RWPE1 (cell line): Measurements from ENCODE around the gene DCP2.
"Not testable (repeated sequence)": the region's sequence is repeated elsewhere in the genome, so short reads cannot be mapped to it uniquely, and the experiment has no call there.

ENCODE experiments used
- CTCF ChIA-PET: fragments of 350-600 bp; sonication (Branson Sonifier 250); formaldehyde crosslinking; extraction: SDS; loops from one replicate; lab custom pipeline; 2021; lab: Yijun Ruan, JAX
- POLR2A ChIA-PET: fragments of 400-600 bp; formaldehyde crosslinking; extraction: SDS; loops from one replicate; lab custom pipeline; 2020; ENCODE audit warnings: antibody characterized with exemption; ENCODE audit not compliant: low non-redundant PET; lab: Yijun Ruan, JAX
- DNase-seq: peaks from one replicate; pipeline ENCODE4 v3.0.0; 2012; ENCODE audit warnings: low spot score
- H3K27ac ChIP-seq: fragments of 450-650 bp; 2 replicates; pipeline ENCODE4 v1.5.1; 2017
- CTCF ChIP-seq: fragments of 450-650 bp; conservative IDR thresholded peaks from 2 replicates; pipeline ENCODE4 v1.5.1; 2017; ENCODE audit warnings: low read depth, mild to moderate bottlenecking

DCP2 gene

GRCh38 chr5:112956606-112957005 lies 20.0 kb upstream of the DCP2 start:
- CTCF ChIA-PET: no interaction called here
- POLR2A ChIA-PET: no interaction called here
- TF ChIP-seq CTCF: no peak
- no peak overlapping the region for H3K27ac ChIP-seq
- no peak for DNase-seq

GRCh38 chr5:112957036-112957808 lies 19.4 kb upstream of the DCP2 start:
- POLR2A ChIA-PET: no interaction called here
- no peak for DNase-seq
- TF ChIP-seq CTCF: no peak
- no peak overlapping the region for H3K27ac ChIP-seq
- CTCF ChIA-PET: no interaction called here

- DNase-seq: peak; percentile 97
- POLR2A ChIA-PET: no interaction called here
Observed at GRCh38 chr5:112958093-112959088, 18.2 kb upstream of the DCP2 start.

GRCh38 chr5:112959872-112960271 lies 16.7 kb upstream of the DCP2 start:
- peak overlapping the region; percentile 16; the same call in 1 of the 2 replicates for H3K27ac ChIP-seq
- POLR2A ChIA-PET: not testable (repeated sequence)
- peak; percentile 78 for DNase-seq
- CTCF ChIA-PET: interaction anchor here (0.6 kb wide), 1 partner anchor 854 kb away, joined by 3 read pairs; no protein-coding TSS in a partner anchor

More at GRCh38 chr5:112958093-112959088, 18.2 kb upstream of the DCP2 start:
- no peak for TF ChIP-seq CTCF
- CTCF ChIA-PET: interaction anchor here (0.7 to 0.9 kb wide), 3 partner anchors 38 to 646 kb away, joined by 3 read pairs; no protein-coding TSS in a partner anchor
- H3K27ac ChIP-seq: no peak overlapping the region; the same call in 1 of the 2 replicates

GRCh38 chr5:112960315-112960714 lies 16.3 kb upstream of the DCP2 start:
- CTCF ChIA-PET: interaction anchor here (0.6 kb wide), 1 partner anchor 855 kb away, joined by 3 read pairs; no protein-coding TSS in a partner anchor
- H3K27ac ChIP-seq: no peak overlapping the region
- DNase-seq: no peak
- no peak for TF ChIP-seq CTCF
- POLR2A ChIA-PET: no interaction called here

GRCh38 chr5:112960863-112961504 lies 15.6 kb upstream of the DCP2 start:
- no peak for TF ChIP-seq CTCF
- ChIA-PET POLR2A (no interaction called here), CTCF (no interaction called here)
- DNase-seq: no peak
- H3K27ac ChIP-seq: no peak overlapping the region

GRCh38 chr5:112963374-112963733 lies 13.2 kb upstream of the DCP2 start:
- H3K27ac ChIP-seq: peak overlapping the region; percentile 76
- CTCF ChIA-PET: interaction anchor here (1.0 kb wide), 1 partner anchor 412 kb away, joined by 4 read pairs; no protein-coding TSS in a partner anchor
- DNase-seq, POLR2A ChIA-PET: not testable (repeated sequence)
